Keratinocyte (primary cell): ENCODE measurements around the gene SPATA31D1.

Experiments used
- CTCF ChIP-seq, 3 experiments: IDR thresholded peaks in 1 of 3; conservative IDR thresholded peaks in 1 of 3; optimal IDR thresholded peaks in 1 of 3; 2 replicates in 2 of 3; 3 replicates in 1 of 3; pipeline versions ENCODE3 to v1.5.1; 2011; ENCODE audit warnings: low read length in 3 of 3, mild to moderate bottlenecking in 3 of 3, moderate library complexity in 2 of 3, control low read depth in 1 of 3, inconsistent platforms in 1 of 3; ENCODE audit not compliant: insufficient read depth in 2 of 3; ENCODE audit errors: extremely low read depth in 1 of 3
- EZH2 ChIP-seq: IDR thresholded peaks from one replicate; pipeline ENCODE4 v1.6.1; 2012; ENCODE audit warnings: inconsistent platforms, mild to moderate bottlenecking, low read length, moderate library complexity

- TF ChIP-seq CTCF (optimal IDR thresholded peaks at IDR 0.05 in 1 of 3, IDR thresholded peaks at IDR 0.05 in 1 of 3, conservative IDR thresholded peaks at IDR 0.05 in 1 of 3; ENCODE audit: extremely low read depth in 1 of 3, insufficient read depth in 2 of 3, low read length in 3 of 3) (no peak), EZH2 (no peak)
Observed at GRCh38 chr9:82031538-82032280, 43.1 kb downstream of the SPATA31D1 start.
